Natural killer cell treated with Interleukin-12 subunit alpha and Interleukin-12 subunit beta and Interleukin-15 and Interleukin-18, amount 100 ng/mL, for 72 hours (primary cell): ENCODE measurements around the gene AHNAK. TPM values are rescaled to one million over a fixed set of nuclear protein-coding genes. Genes with fewer than 3 reads are reported as not detected.
A peak's percentile ranks its signal among the peaks of the same experiment; 100 is the strongest.

Source experiments
- ATAC-seq, 2 donors: fragments of 150-1000 bp; cut with Tn5 transposase in 1 of 2; sonication (Bioruptor Pico), chemical (Tn5 transposase) in 1 of 2; 2 replicates each; pipeline ENCODE4 v1.10.0; 2021
- DNase-seq: peaks from one replicate; pipeline ENCODE4 v3.0.0; 2022; ENCODE audit warnings: low spot score
- H3K27ac Mint-ChIP-seq, 2 donors: 1 replicate in 1 of 2; 2 replicates in 1 of 2; pipeline ENCODE4 v1.8.0; 2022; ENCODE audit warnings: mixed read lengths in 2 of 2, mild to moderate bottlenecking in 1 of 2, moderate library complexity in 1 of 2
- H3K27me3 Mint-ChIP-seq, 2 donors: 1 replicate in 1 of 2; 2 replicates in 1 of 2; pipeline ENCODE4 v1.8.0; 2022; ENCODE audit warnings: mixed read lengths in 2 of 2
- H3K36me3 Mint-ChIP-seq: one replicate; pipeline ENCODE4 v1.8.0; 2022; ENCODE audit warnings: mixed read lengths
- H3K4me1 Mint-ChIP-seq, 2 donors: 1 replicate in 1 of 2; 2 replicates in 1 of 2; pipeline ENCODE4 v1.8.0; 2022; ENCODE audit warnings: low read depth in 2 of 2, mixed read lengths in 2 of 2, mild to moderate bottlenecking in 1 of 2
- H3K4me3 Mint-ChIP-seq: one replicate; pipeline ENCODE4 v1.8.0; 2022; ENCODE audit warnings: mixed read lengths
- H3K9me3 Mint-ChIP-seq: 2 replicates; pipeline ENCODE4 v1.8.0; 2022; ENCODE audit warnings: mixed read lengths
- total RNA-seq, 2 donors: library from RNA; stranded (reverse); gene quantifications; one replicate each; pipeline ENCODE4 v1.2.3, GENCODE V29; 2022

Gene AHNAK
- total RNA-seq, 2 donors from 2014 or later: 49.2 to 60.0 TPM

DNA sequence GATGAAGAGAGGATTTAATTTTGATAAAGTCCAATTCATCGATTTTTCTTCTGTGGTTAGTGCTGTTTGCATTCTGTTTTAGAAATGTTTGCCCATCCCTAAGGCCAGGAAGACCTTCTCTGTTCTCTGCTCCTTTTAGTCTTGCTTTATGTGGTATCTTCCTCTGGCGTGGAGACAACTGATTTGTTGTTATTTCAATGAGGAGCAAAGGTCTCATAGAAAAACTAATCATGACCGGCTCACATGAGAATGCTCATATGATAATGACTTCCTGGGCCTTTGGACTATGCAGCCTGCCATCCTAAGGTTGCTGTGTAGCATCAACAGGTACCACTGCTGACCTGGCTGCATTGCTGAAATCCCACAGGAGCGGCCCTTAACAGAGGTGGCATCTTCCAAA, 108.0 kb downstream of the AHNAK start:
- Mint-ChIP-seq H3K9me3 (no peaks in the 10 kb centered on the region), H3K4me1 (peaks cover 12 to 16% of the 10 kb centered on the region in 2 donors), H3K27ac (no peak overlapping the region), H3K36me3 (no peaks in the 10 kb centered on the region), H3K27me3 (no peaks in the 10 kb centered on the region), H3K4me3 (no peak overlapping the region)
- ATAC-seq (no peak), DNase-seq (no peak)

DNA sequence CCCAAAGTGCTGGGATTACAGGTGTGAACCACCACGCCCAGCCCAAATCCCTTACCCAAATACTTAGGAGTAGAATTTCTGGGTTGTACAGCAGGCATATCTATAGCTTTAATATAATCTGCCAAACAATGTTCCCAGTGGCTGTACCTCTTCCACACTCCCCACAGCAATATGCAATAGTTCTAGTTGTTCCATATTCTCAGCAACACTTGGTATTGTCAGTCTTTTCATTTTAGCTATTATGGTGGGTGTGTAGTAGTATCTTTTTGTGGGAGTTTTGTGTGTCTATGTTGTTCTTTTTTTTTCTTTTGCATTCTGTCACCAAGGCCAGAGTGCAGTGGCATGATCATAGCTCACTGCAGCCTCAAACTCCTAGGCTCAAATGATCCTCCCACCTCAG, 109.0 kb downstream of the AHNAK start:
- Mint-ChIP-seq H3K4me1 (peaks cover 12 to 16% of the 10 kb centered on the region in 2 donors), H3K27me3 (no peaks in the 10 kb centered on the region), H3K9me3 (no peaks in the 10 kb centered on the region), H3K4me3 (no peak overlapping the region), H3K27ac (no peak overlapping the region), H3K36me3 (no peaks in the 10 kb centered on the region)
- DNase-seq: no peak
- ATAC-seq: no peak

DNA sequence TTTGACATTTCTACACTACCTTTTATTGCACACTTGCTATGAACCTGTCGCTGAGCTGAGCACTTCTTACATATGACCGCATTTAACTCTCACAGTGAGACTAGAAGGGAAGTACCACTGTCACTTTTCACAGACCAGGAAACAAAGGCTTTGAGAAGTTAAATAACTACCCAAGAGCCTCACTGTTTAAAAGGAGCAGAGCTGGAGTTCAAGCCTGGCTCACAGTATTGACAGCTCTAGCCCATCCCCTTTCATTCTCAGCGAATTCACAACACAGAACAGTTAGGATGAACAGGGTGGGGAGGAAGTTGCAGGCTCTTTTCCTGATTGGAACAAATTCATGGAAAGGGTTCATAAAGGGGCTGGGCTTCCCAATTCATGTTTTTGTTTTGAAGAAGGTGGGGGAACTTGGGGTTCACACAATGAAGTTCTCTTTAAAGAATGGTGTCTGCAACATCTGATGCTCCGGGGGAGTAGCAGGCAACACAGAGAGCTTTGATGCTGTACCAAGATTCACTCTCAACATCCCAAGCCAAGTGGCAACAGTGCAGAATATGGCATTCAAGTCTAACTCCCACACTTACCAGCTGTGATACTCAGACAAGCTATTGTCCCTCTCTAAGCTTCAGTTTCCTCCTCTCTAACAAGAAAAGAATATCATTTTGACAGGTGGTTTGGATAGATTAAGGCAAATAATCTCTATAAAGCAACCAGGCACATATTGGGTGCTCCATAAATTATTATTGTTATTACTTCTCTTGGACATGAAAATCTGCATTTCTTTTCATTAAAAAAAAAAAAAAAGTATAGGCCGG, 110.6 kb downstream of the AHNAK start:
- ATAC-seq (peak in 1 of 2 donors; percentile 36), DNase-seq (no peak)
- Mint-ChIP-seq H3K27ac (peak overlapping the region in 1 of 2 donors; percentile 66), H3K4me3 (no peak overlapping the region), H3K36me3 (no peaks in the 10 kb centered on the region), H3K9me3 (no peaks in the 10 kb centered on the region), H3K27me3 (no peaks in the 10 kb centered on the region), H3K4me1 (peaks cover 18 to 25% of the 10 kb centered on the region in 2 donors)

DNA sequence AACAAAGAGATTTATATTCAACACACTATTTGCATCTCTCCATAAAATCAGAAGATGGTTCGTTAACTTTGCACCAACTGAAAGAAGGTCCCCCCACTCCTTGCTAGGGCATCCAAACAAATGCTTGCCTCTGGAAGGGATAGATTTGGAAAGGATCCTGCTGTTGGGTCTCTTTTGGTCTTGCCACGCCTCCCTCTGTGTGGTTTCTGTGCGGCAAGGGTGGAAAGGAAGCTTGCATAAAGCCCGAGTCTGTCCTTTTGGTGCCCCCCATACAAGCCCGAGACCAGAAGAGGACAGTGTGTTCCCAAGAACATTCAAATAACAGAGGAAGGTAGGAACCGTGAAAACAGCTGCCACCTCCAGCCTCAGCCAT, 112.7 kb downstream of the AHNAK start:
- Mint-ChIP-seq H3K9me3 (no peaks in the 10 kb centered on the region), H3K27ac (peak overlapping the region in 1 of 2 donors; percentile 3), H3K4me1 (peaks cover 37 to 43% of the 10 kb centered on the region in 2 donors), H3K4me3 (no peak overlapping the region), H3K27me3 (no peaks in the 10 kb centered on the region), H3K36me3 (no peaks in the 10 kb centered on the region)
- DNase-seq (no peak), ATAC-seq (no peak)

DNA sequence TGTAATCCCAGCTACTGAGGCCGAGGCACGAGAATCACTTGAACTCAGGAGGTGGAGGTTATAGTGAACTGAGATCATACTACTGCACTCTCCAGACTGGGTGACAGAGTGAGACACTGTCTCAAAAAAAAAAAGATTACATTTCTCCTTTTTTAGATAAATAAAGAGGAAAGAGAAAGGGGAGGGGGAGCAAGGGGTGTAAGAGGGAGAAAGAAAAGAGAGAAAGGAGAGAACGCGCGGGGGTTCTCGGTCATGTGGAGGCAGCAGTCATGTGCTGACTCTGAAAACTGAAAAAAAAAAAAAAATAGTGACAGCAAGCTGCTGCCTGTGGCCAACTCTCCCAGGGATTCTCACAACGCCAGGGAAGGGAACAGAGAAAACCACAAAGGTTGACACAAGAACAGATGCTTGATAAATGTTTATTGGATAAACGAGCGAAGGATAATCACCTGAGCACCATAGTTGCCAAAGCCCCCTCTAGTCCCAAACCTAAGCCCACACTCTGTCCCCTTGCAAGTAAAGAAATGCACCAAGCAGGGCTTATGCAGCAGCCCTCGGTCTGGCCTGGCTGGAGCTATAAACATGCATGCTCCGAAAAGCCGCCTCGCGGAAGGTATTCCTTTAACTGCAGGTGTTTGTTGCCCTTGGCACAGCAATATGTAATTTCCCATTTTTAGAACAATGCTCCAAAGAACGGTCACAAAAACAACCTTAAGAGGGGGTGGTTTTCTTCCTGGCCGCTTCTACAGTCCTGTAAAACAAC, 113.3 kb downstream of the AHNAK start:
- Mint-ChIP-seq H3K4me3 (no peak overlapping the region), H3K36me3 (no peaks in the 10 kb centered on the region), H3K9me3 (no peaks in the 10 kb centered on the region), H3K27me3 (no peaks in the 10 kb centered on the region), H3K27ac (no peak overlapping the region), H3K4me1 (peaks cover 43 to 48% of the 10 kb centered on the region in 2 donors)
- DNase-seq: no peak
- no peak for ATAC-seq

DNA sequence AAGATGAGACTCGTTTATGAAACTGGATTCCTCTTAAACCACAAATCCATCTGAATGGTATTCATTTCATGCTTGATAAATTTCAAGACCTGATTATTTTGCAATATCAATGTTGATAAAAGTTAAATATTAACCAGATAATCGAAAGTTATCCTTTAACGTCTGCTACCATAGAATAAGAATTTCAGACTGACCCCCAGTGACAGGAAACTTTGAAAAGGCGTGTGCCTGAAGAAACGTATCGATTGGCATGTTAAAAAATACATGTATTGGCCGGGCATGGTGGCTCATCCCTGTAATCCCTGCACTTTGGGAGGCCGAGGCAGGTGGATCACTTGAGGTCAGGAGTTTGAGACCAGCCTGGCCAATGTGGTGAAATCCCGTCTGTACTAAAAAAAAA, 113.9 kb downstream of the AHNAK start:
- DNase-seq: no peak
- H3K36me3 Mint-ChIP-seq: no peaks in the 10 kb centered on the region
- no peak overlapping the region for H3K4me3 Mint-ChIP-seq
- no peak overlapping the region for H3K27ac Mint-ChIP-seq
- H3K27me3 Mint-ChIP-seq: no peaks in the 10 kb centered on the region
- H3K9me3 Mint-ChIP-seq: no peaks in the 10 kb centered on the region
- peaks cover 47 to 52% of the 10 kb centered on the region in 2 donors for H3K4me1 Mint-ChIP-seq
- ATAC-seq: no peak

DNA sequence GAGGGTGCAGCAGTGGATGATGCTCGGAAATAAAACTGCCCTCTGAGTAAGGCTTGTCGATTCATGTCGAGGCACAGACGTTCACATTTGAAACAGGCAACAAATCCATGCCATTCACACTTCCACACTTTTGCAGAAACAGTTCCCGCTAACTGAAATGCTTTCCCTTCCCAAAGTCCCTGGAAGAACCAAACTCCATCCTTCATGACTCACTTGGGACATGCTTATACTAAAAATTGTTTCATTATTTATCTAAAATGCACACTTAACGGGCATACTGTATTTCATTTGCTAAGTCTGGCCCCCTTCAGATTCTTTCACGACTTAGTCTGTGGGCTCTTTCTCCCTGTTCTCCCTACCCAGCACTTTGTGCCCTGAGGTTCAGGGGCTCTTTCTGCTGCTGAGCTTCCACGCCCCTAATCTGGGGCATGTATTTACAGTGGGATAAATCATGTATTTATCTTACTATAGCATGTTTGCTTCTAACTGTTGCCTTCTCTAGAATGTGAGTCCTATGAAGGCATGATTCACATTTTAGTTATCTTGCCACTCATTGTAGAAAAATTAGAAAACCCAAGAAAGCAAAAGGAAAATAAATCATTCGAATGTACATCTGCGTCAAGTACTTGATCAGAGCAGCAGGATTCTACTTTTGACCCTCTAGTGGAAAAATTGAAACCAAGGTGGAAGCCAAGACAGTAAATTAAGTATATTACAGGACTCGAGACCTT, 115.3 kb downstream of the AHNAK start:
- H3K9me3 Mint-ChIP-seq: no peaks in the 10 kb centered on the region
- no peak for ATAC-seq
- H3K4me1 Mint-ChIP-seq: peaks cover 59 to 62% of the 10 kb centered on the region in 2 donors
- H3K36me3 Mint-ChIP-seq: no peaks in the 10 kb centered on the region
- H3K27me3 Mint-ChIP-seq: no peaks in the 10 kb centered on the region
- H3K4me3 Mint-ChIP-seq: peak overlapping the region; percentile 21
- DNase-seq: no peak
- H3K27ac Mint-ChIP-seq: peak overlapping the region; percentile 33 to 90

DNA sequence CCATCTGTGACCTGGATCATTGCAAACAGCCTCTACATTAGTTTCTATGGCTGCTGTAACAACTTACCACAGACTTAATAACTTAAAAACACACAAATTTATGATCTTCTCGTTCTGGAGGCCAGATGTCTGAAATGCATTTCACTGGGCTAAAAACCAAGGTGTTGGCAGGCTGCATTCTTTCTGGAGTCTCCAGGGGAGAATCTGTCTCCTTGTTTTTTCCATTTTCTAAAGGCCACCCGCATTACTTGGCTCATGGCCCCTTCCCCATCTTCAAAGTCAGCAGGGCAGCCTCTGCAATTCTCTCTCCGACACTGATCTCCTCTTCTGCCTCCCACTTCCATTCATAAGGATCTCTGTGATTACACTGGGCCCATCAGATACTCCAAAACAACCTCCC, 116.2 kb downstream of the AHNAK start:
- H3K27me3 Mint-ChIP-seq: no peaks in the 10 kb centered on the region
- H3K36me3 Mint-ChIP-seq: no peaks in the 10 kb centered on the region
- no peak for ATAC-seq
- no peaks in the 10 kb centered on the region for H3K9me3 Mint-ChIP-seq
- DNase-seq: no peak
- H3K27ac Mint-ChIP-seq: peak overlapping the region; percentile 33 to 90
- peaks cover 55 to 62% of the 10 kb centered on the region in 2 donors for H3K4me1 Mint-ChIP-seq
- peak overlapping the region; percentile 21 for H3K4me3 Mint-ChIP-seq

DNA sequence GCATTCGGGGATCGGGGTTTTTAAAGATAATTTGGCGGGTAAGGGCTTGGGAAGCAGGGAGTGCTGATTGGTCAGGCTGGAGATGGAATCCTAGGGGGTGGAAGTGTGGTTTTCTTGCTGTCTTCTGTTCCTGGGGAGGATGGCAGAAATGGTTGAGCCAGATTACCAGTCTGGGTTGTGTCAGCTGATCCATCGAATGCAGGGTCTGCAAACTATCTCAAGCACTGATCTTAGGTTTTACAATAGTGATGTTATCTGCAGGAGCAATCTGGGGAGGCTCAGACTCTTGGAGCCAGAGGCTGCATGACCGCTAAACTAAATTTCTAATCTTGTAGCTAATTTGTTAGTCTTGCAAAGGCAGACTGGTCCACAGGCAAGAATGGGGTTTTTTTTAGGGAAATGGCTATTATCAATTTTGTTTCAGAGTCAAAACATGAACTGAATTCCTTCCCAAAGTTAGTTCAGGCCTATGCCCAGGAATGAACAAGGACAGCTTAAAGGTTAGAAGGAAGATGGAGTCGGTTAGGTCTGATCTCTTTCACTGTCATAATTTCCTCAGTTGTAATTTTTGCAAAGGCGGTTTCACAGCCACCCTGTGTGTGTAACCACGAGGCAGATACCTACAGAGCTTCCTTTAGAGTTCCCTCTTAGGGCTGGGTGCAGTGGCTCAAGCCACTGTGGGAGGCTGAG, 117.6 kb downstream of the AHNAK start:
- Mint-ChIP-seq H3K27me3 (no peaks in the 10 kb centered on the region), H3K4me1 (peaks cover 56 to 57% of the 10 kb centered on the region in 2 donors), H3K9me3 (no peaks in the 10 kb centered on the region), H3K4me3 (peak overlapping the region; percentile 30), H3K36me3 (no peaks in the 10 kb centered on the region), H3K27ac (peak overlapping the region; percentile 89 to 90)
- ATAC-seq: peak in 1 of 2 donors; percentile 25
- DNase-seq: no peak

DNA sequence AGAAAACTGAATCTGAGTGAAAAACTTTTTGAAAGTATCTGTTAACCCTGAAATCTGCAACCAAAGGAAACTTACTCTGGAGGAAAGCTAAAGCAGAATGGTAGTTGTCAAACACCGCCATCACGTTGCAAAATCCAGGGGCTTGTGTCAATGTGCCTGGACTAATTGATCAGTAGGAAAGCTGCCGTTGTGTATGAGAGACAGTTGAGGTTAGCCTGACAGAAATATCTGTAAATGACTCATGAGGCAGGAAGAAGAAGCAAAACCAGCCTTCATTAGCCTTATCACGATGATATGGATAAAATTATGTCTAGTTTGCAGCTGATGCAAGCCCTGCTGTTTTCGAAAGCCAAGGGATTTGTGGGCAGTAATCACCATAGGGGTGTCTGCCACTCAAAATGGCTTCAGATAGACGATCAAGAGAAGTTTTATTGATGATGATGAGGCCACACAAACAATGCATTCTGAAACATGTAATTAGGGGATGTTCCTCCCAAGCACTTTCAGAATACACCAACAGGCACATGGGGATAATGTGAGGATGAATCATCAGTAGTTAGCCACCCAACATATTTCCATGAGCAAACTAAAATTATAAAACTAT, 118.9 kb downstream of the AHNAK start:
- Mint-ChIP-seq H3K27ac (peak overlapping the region; percentile 89 to 90), H3K4me1 (peaks cover 56 to 57% of the 10 kb centered on the region in 2 donors), H3K36me3 (no peaks in the 10 kb centered on the region), H3K27me3 (no peaks in the 10 kb centered on the region), H3K9me3 (no peaks in the 10 kb centered on the region), H3K4me3 (peak overlapping the region; percentile 73)
- DNase-seq (no peak), ATAC-seq (peak; percentile 74 to 79)

DNA sequence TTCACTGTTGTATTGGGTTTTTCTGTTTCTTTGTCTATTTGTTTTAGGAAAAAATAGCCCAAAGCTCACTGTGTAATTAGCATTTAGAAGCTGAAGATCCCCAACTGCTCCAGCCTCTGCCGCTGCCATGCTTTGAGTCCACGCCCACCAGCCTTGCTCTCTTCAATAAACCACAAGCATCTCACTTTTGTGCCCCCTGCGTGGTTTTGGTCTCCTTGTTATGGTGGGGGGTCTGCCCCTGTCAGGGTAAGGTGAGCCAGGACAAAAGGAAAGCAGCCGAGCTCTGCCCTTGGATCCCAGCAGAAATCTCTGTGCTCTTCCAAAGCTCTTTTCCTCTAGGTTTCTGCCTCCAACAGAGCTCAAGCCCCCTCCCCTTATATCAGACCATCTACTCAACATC, 123.6 kb downstream of the AHNAK start:
- no peaks in the 10 kb centered on the region for H3K27me3 Mint-ChIP-seq
- H3K27ac Mint-ChIP-seq: peak overlapping the region; percentile 41 to 75
- peaks cover 24% of the 10 kb centered on the region in 2 donors for H3K4me1 Mint-ChIP-seq
- H3K4me3 Mint-ChIP-seq: no peak overlapping the region
- no peak for ATAC-seq
- H3K9me3 Mint-ChIP-seq: no peaks in the 10 kb centered on the region
- DNase-seq: no peak
- no peaks in the 10 kb centered on the region for H3K36me3 Mint-ChIP-seq

DNA sequence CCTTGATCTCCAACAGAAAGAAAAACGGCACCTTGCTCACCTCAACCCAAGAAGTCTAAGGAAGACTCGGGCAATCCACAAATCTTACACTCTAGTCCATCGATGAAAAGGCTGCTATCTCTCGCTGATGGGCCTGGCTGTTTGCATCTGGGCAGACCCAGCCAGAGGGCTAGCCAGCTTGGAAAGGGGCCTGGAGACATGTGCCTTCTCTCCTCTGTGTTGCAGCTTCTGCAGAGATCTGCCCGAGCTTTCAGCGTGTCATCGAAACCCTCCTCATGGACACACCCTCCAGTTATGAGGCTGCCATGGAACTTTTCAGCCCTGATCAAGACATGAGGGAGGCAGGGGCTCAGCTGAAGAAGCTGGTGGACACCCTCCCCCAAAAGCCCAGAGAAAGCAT, 124.6 kb downstream of the AHNAK start:
- Mint-ChIP-seq H3K4me1 (peaks cover 16 to 17% of the 10 kb centered on the region in 2 donors), H3K36me3 (no peaks in the 10 kb centered on the region), H3K27ac (no peak overlapping the region), H3K27me3 (no peaks in the 10 kb centered on the region), H3K4me3 (no peak overlapping the region), H3K9me3 (no peaks in the 10 kb centered on the region)
- DNase-seq: no peak
- no peak for ATAC-seq

DNA sequence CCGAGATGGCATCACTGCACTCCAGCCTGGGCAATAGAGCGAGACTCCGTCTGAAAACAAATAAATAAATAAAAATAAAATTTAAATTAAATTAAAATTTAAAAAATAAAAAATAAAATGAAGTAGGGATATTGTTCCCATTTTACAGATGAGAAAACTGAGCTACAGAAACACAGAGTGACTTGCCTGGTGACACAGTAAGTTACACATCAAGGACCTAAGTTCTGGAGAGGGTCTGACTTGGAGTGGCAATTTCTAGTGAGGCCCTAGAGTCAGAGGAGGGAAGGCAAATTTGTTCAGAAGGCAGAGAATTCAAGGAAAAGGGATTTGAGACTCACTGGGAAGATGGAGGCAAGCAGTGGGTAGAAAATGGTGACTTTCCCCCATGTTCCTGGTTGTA, 125.7 kb downstream of the AHNAK start:
- peaks cover 5 to 6% of the 10 kb centered on the region in 2 donors for H3K4me1 Mint-ChIP-seq
- DNase-seq (no peak), ATAC-seq (no peak)
- no peak overlapping the region for H3K27ac Mint-ChIP-seq
- no peak overlapping the region for H3K4me3 Mint-ChIP-seq
- H3K9me3 Mint-ChIP-seq: no peaks in the 10 kb centered on the region
- H3K27me3 Mint-ChIP-seq: no peaks in the 10 kb centered on the region
- H3K36me3 Mint-ChIP-seq: no peaks in the 10 kb centered on the region
